Stimulated activated CD4-positive, alpha-beta T cell treated with anti-CD3 and anti-CD28 coated beads, TNF-alpha, amount 100 ng/mL, for 4 hours (primary cell): ENCODE results near the gene UST.
"Not testable (repeated sequence)": the region's sequence is repeated elsewhere in the genome, so short reads cannot be mapped to it uniquely, and the experiment has no call there.

Experiments used
- DNase-seq, 3 experiments: peaks; one replicate each; pipeline ENCODE4 v3.0.0-alpha.2; 2020; ENCODE audit warnings: low read depth in 3 of 3

The UST gene

DNA sequence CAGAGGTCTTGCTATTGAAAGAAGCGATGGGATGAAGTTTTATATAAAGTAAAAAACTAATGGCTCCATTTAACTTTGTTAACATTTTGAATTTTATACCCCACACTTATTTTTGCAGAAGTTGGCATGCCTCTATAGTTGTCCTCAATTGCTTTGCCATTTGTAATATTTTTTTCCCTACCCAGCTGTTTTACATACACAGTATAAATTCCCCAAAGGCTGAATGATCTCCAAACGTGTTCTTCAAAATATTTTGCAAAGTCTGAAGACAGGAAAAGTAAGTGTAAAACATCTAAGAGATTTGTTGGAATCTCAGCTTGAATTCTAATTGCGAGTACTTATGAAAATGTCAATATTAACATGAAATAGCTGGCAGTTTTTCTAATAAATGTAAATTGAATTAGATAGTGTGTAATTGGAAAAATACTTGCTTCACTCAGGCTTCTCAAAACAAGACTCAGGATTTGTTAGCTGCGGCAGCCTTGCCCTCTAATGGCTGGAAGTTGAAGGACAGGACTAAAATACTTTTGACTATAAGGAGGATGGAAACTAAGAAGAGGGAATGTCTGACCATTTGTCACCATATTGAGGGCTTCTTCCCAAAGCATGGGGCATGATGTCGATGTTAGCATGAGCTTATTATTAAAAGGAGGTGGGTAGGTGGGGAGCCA, 226.8 kb downstream of the UST start:
- no peak for DNase-seq

DNA sequence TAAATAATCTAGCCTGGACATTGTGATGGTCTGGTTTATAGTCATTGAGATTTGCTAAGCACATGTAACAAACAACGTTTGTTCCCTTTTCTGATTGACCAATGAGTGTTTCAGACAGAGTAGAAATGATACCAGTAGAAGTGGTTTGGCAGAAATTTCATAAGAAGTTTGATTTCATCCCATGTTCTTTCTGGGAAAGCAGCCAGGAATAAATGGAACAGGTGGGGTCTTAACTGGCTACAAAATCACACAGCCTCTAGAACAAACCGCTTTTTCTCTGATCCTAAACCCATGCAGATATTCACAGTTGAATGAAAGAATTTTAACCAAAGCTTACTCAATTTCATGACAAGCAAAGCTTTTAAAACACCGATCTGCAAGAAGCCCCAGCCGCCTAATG, 227.5 kb downstream of the UST start:
- DNase-seq: no peak

- not testable (repeated sequence) for DNase-seq
Measured at GRCh38 chr6:148978298-148978697, 231.5 kb downstream of the UST start.

- DNase-seq: no peak
Measured at GRCh38 chr6:148979014-148979901, 232.4 kb downstream of the UST start.

- no peak for DNase-seq
Measured at GRCh38 chr6:148980234-148980633, 233.4 kb downstream of the UST start.

DNA sequence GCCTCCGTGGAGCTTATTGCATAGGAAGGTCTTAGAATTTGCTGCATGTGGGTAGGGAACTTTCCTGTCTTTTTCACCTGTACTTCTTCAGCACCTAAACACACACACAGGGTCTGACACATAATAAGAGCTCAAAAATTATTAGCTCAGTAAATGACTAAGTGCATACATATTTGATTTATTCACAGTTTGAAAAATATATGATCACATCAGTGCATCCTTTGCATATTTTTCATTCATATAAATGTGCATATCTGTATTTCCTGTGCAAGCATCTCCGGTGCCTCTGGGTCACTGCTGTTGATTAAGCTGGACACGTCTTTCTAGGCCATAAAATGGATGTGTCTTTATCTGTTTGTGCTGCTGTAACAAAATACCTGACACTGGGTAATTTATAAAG, 234.7 kb downstream of the UST start:
- no peak for DNase-seq

DNA sequence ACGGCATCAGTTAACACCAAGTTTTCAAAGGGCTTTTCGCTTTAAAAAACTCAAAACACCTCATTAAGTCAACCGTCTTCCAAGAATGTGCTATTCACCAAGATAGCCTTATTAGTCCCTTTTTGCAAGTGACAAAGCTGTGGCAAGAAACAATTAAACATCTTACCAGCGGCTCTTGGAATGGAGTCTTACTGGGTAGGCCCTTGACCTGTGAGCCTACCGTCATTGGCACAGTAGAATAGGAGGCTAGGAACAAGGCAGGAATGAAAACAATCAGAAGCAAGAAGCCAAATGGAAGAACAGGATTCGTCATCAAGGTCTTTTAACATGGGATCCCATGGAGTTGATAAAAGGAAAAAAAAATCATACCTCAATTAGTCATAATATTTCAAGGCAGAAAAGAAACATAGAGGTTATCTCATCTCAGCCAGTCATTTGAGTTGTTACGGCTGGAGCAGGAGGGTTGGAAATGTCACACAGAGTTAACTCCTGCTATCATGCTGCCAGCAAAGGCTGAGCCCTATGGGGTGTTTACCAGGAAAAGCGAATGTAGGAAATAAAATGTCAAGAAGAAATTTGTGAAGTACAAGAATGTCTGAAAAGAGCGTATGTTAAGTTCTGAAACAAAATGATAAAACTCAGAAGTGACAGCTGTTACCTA, 236.4 kb downstream of the UST start:
- DNase-seq: no peak

- DNase-seq: no peak
Measured at GRCh38 chr6:148983966-148984365, 237.1 kb downstream of the UST start.

- no peak for DNase-seq
Measured at GRCh38 chr6:148984531-148985056, 237.8 kb downstream of the UST start.

DNA sequence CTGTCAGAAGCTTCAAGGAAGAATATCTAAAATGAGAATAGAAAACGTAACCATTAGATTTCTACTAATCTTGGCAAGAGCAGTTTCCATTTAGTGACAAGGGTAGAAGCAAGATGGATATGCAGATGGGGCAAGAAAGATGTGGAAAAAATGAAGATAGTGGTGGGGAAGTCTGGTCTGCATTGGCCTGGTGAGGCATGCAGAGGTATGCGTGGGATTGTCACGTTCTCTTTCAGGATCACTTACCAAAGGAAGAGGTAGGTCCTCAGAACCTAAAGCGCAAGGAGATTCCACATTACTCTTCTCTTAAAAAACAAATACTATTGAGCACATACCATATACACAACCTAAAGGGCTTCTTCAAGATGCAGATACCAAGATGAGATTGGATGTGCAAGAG, 238.7 kb downstream of the UST start:
- DNase-seq: no peak

- no peak for DNase-seq
Measured at GRCh38 chr6:148986608-148987007, 239.8 kb downstream of the UST start.

GRCh38 chr6:148987982-148988381, 241.2 kb downstream of the UST start:
- DNase-seq: no peak

DNA sequence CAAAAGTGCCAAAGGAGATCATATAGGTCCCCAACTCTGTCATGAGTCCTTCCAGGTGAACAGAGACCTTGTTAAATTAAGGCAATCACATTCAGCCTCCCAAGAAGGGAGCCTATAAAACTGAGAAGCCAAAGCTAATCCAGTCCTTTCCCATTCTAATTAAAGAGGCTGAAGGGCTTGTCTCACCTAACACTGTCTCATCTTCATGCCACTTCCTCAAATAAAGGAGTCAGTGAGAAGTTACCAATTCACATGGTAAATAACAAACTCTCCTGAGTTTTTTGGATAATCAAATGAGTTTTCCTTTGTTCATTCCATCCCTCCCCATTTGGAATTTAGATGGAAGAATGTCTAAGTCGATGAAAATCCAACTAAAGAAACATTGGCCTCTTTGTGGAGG, 242.8 kb downstream of the UST start:
- no peak for DNase-seq

GRCh38 chr6:148990403-148990802, 243.6 kb downstream of the UST start:
- DNase-seq: no peak

- DNase-seq: no peak
Measured at GRCh38 chr6:148996815-148997214, 250.0 kb downstream of the UST start.

DNA sequence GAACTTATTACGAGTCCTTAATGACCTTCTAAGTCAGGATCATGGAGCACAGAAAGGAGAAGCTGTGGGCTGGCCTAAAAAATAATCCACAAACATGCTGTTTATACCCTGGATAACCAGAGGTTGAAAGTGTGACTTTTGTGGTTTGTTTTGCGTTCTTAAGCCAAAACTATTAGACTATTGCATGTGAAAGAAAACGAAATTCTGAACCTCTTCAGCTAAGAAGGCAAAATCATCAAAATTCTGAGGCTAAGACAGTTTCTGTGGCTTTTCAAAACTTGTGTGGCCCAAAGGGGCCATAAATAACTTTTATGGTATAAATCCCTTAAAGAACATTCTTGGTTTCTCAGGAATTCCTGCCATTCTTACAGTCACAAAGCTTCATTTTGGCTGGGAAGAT, 251.0 kb downstream of the UST start:
- no peak for DNase-seq

DNA sequence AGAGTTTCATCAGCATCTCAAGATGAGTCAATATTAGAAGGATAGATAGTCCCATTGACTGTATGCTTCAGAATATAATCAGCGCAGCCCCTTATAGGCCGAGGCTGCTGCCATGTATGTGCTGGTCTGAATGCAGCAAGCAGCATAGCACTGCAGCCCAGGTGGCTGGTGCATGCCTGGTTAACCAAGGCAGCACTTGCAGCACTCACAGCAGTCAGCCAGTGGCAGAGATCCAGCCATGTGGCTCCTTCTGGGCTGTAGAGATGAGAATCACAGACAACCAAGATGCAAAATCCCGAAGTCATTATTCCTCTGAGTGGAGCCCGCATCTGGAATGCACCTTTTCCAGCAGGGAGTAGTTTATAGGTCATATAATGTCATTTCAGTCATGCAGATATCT, 251.9 kb downstream of the UST start:
- no peak for DNase-seq

DNA sequence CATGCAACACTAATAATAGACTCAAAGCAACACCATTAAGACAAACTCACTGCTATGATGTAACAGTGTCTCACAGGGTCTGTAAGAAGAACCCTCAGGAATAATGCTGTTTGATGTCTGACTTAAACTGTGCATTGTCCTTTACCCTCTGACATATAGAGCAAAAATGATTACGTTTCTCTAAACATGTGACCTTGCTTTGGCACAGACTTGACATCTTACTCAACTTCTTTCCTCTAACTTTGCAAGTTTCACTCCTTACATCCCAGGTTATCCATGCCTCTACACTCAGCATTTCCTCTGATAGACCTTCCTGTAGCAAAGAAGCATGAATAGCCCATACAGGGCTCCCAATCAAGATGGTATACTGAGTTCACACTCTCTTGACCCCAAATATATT, 252.7 kb downstream of the UST start:
- no peak for DNase-seq

- no peak for DNase-seq
Measured at GRCh38 chr6:148999929-149000468, 253.2 kb downstream of the UST start.

DNA sequence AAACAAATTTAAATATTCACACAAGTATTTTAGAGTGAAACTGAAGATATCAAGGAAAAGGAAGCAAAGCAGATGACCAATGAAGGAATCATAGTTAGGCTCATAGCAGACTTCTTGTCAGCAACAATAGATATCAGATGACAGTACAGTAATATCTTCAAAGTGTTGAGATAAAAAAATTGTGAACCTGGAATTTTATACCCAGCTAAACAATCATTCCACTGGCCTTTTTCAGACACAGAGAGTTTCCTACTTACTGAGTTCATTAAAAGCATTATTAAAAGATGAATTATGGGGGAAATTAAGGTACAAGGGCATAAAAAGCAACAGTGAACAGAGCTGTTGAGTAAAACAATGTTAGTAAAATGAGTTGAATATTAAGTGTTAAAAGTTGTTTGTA, 254.6 kb downstream of the UST start:
- no peak for DNase-seq

DNA sequence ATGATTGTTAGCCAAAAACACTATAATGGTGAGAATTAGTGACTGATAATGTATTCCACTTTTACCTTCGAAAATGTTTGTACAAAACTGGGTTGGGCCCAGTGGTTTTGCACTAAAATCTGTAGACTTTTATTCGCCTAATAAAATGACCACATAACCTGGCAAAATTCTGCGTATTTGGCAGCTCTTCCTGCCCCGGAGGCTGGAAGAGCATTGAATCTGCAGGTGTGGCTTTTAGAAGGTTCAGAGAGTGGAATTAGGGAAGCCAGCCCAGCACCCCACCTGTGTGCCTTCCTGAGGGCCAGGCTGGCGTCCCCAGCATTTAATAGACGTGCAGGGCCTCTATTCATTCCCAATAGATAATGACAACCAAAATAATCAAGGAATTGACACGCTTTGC, 256.7 kb downstream of the UST start:
- DNase-seq: no peak

- no peak for DNase-seq
Measured at GRCh38 chr6:149004664-149005063, 257.8 kb downstream of the UST start.
